Kidney capillary endothelial cell (primary cell): Measurements from ENCODE around the gene ANKZF1.
A peak's percentile ranks its signal among the peaks of the same experiment; 100 is the strongest.
"Not testable (repeated sequence)": the region's sequence is repeated elsewhere in the genome, so short reads cannot be mapped to it uniquely, and the experiment has no call there.

Source experiments
- DNase-seq: peaks from one replicate; pipeline ENCODE4 v3.0.0-alpha.2; 2018; ENCODE audit warnings: low spot score

Gene ANKZF1

GRCh38 chr2:219229305-219230058 lies at the start of gene ANKZF1, which contains the start of gene ATG9A:
ANKZF1 (plus strand) TSS chr2:219229806; CDS start chr2:219230258, 452 bp downstream.
ATG9A (minus strand) TSS chr2:219229636; CDS start chr2:219228024, 1,612 bp downstream.
- DNase-seq = peak; percentile 97

- no peak for DNase-seq
Observed at GRCh38 chr2:219180961-219181360, 48.6 kb upstream of the ANKZF1 start.

- DNase-seq = no peak
Observed at GRCh38 chr2:219181531-219181930, 48.1 kb upstream of the ANKZF1 start.

- DNase-seq = no peak
Observed at GRCh38 chr2:219182331-219183150, 47.1 kb upstream of the ANKZF1 start.

- no peak for DNase-seq
Observed at GRCh38 chr2:219183151-219183772, 46.3 kb upstream of the ANKZF1 start.

- no peak for DNase-seq
Observed at GRCh38 chr2:219184121-219184520, 45.5 kb upstream of the ANKZF1 start.

GRCh38 chr2:219186754-219187456 lies 42.7 kb upstream of the ANKZF1 start:
- no peak for DNase-seq

GRCh38 chr2:219197388-219197787 lies 32.2 kb upstream of the ANKZF1 start:
- no peak for DNase-seq

- no peak for DNase-seq
Observed at GRCh38 chr2:219198974-219199373, 30.6 kb upstream of the ANKZF1 start.

GRCh38 chr2:219199470-219200211 lies 30.0 kb upstream of the ANKZF1 start:
- DNase-seq = no peak

GRCh38 chr2:219200502-219201326 lies 28.9 kb upstream of the ANKZF1 start:
- not testable (repeated sequence) for DNase-seq

GRCh38 chr2:219201331-219201730 lies 28.3 kb upstream of the ANKZF1 start:
- not testable (repeated sequence) for DNase-seq

- no peak for DNase-seq
Observed at GRCh38 chr2:219204425-219205164, 25.0 kb upstream of the ANKZF1 start.

- no peak for DNase-seq
Observed at GRCh38 chr2:219205165-219205538, 24.5 kb upstream of the ANKZF1 start.

GRCh38 chr2:219205981-219206327 lies 23.7 kb upstream of the ANKZF1 start:
- DNase-seq = no peak

GRCh38 chr2:219206328-219207133 lies 23.1 kb upstream of the ANKZF1 start, which contains the start of gene ZFAND2B:
ZFAND2B (plus strand) TSS chr2:219206782; CDS start chr2:219206988, 206 bp downstream.
- peak; percentile 87 for DNase-seq

GRCh38 chr2:219207134-219207883 lies 22.3 kb upstream of the ANKZF1 start:
- no peak for DNase-seq
